Measurements from ENCODE around the gene REC114.

The REC114 gene

GRCh38 chr15:73493922-73494321 is 51.0 kb downstream of the REC114 start:
- TF ChIP-seq CTCF (IDR thresholded peaks at IDR 0.05; ENCODE audit: control insufficient read depth, extremely low read depth, insufficient read depth), result no peak
- no peak for DNase-seq (ENCODE audit: low read depth)
- H3K4me3 ChIP-seq (ENCODE audit: low read depth, low read length), result no peak overlapping the region

GRCh38 chr15:73495181-73495580 is 52.2 kb downstream of the REC114 start:
- no peak overlapping the region for H3K4me3 ChIP-seq (ENCODE audit: low read depth, low read length)
- TF ChIP-seq CTCF (IDR thresholded peaks at IDR 0.05; ENCODE audit: control insufficient read depth, extremely low read depth, insufficient read depth), result no peak
- DNase-seq (ENCODE audit: low read depth), result no peak

GRCh38 chr15:73500696-73501095 is 57.7 kb downstream of the REC114 start:
- DNase-seq (ENCODE audit: low read depth), result no peak
- no peak overlapping the region for H3K4me3 ChIP-seq (ENCODE audit: low read depth, low read length)
- TF ChIP-seq CTCF (IDR thresholded peaks at IDR 0.05; ENCODE audit: control insufficient read depth, extremely low read depth, insufficient read depth), result no peak

GRCh38 chr15:73504885-73505284 is 61.9 kb downstream of the REC114 start:
- H3K4me3 ChIP-seq (ENCODE audit: low read depth, low read length), result no peak overlapping the region
- no peak for TF ChIP-seq CTCF (IDR thresholded peaks at IDR 0.05; ENCODE audit: control insufficient read depth, extremely low read depth, insufficient read depth)
- peak; percentile 34 for DNase-seq (ENCODE audit: low read depth)

GRCh38 chr15:73515527-73515926 is 72.6 kb downstream of the REC114 start:
- no peak for DNase-seq (ENCODE audit: low read depth)
- TF ChIP-seq CTCF (IDR thresholded peaks at IDR 0.05; ENCODE audit: control insufficient read depth, extremely low read depth, insufficient read depth), result no peak
- no peak overlapping the region for H3K4me3 ChIP-seq (ENCODE audit: low read depth, low read length)

GRCh38 chr15:73517566-73517965 is 74.6 kb downstream of the REC114 start:
- H3K4me3 ChIP-seq (ENCODE audit: low read depth, low read length), result no peak overlapping the region
- no peak for TF ChIP-seq CTCF (IDR thresholded peaks at IDR 0.05; ENCODE audit: control insufficient read depth, extremely low read depth, insufficient read depth)
- DNase-seq (ENCODE audit: low read depth), result no peak

GRCh38 chr15:73518180-73518862 is 75.4 kb downstream of the REC114 start:
- no peak for TF ChIP-seq CTCF (IDR thresholded peaks at IDR 0.05; ENCODE audit: control insufficient read depth, extremely low read depth, insufficient read depth)
- no peak for DNase-seq (ENCODE audit: low read depth)
- no peak overlapping the region for H3K4me3 ChIP-seq (ENCODE audit: low read depth, low read length)
